HEK293 (cell line): ENCODE data around the gene MYD88.
A peak's percentile ranks its signal among the peaks of the same experiment; 100 is the strongest.

Source experiments
- HOXC10 ChIP-seq: sonication (generic); formaldehyde crosslinking; IDR thresholded peaks from 2 replicates; pipeline ENCODE4 v1.8.1; 2023; ENCODE audit warnings: mild to moderate bottlenecking, missing genetic modification reagents
- PRDM1 ChIP-seq: fragments of 450-650 bp; formaldehyde crosslinking; IDR thresholded peaks from 2 replicates; pipeline ENCODE4; 2016; ENCODE audit warnings: missing biosample characterization, missing genetic modification characterization
- RBAK ChIP-seq: fragments of 450-650 bp; formaldehyde crosslinking; IDR thresholded peaks from 2 replicates; pipeline ENCODE4 v1.5.1; 2016; ENCODE audit warnings: missing biosample characterization, missing genetic modification characterization
- ZIC2 ChIP-seq: fragments of 450-650 bp; formaldehyde crosslinking; IDR thresholded peaks from 2 replicates; pipeline ENCODE4 v1.5.1; 2016; ENCODE audit warnings: missing biosample characterization, missing genetic modification characterization
- ZNF175 ChIP-seq: fragments of 450-650 bp; formaldehyde crosslinking; IDR thresholded peaks from 2 replicates; pipeline ENCODE4 v1.5.1; 2016; ENCODE audit warnings: missing biosample characterization, missing genetic modification characterization
- ZNF2 ChIP-seq: fragments of 450-650 bp; formaldehyde crosslinking; IDR thresholded peaks from 2 replicates; pipeline ENCODE4 v1.5.1; 2016; ENCODE audit warnings: missing biosample characterization, missing genetic modification characterization
- ZNF404 ChIP-seq: fragments of 450-650 bp; formaldehyde crosslinking; IDR thresholded peaks from 2 replicates; pipeline ENCODE4 v1.5.1; 2017; ENCODE audit warnings: missing biosample characterization, missing genetic modification characterization
- ZNF501 ChIP-seq: fragments of 450-650 bp; formaldehyde crosslinking; IDR thresholded peaks from 2 replicates; pipeline ENCODE4 v1.5.1; 2016; ENCODE audit warnings: missing biosample characterization, missing genetic modification characterization
- ZNF514 ChIP-seq: fragments of 450-650 bp; formaldehyde crosslinking; IDR thresholded peaks from 2 replicates; pipeline ENCODE4 v1.5.1; 2016; ENCODE audit warnings: missing biosample characterization, missing genetic modification characterization
- ZNF571 ChIP-seq: fragments of 450-650 bp; formaldehyde crosslinking; IDR thresholded peaks from 2 replicates; pipeline ENCODE4 v1.5.0; 2017; ENCODE audit warnings: missing biosample characterization, missing genetic modification characterization
- ZNF621 ChIP-seq: fragments of 450-650 bp; formaldehyde crosslinking; IDR thresholded peaks from 2 replicates; pipeline ENCODE4 v1.5.1; 2017; ENCODE audit warnings: missing biosample characterization, missing genetic modification characterization
- ZNF624 ChIP-seq: fragments of 450-650 bp; formaldehyde crosslinking; IDR thresholded peaks from 2 replicates; pipeline ENCODE4 v1.5.1; 2017; ENCODE audit warnings: missing biosample characterization, missing genetic modification characterization
- ZNF629 ChIP-seq: fragments of 450-650 bp; formaldehyde crosslinking; IDR thresholded peaks from 2 replicates; pipeline ENCODE4 v1.5.1; 2017; ENCODE audit warnings: missing biosample characterization, missing genetic modification characterization
- ZNF654 ChIP-seq: fragments of 450-650 bp; formaldehyde crosslinking; IDR thresholded peaks from 2 replicates; pipeline ENCODE4 v1.5.1; 2016; ENCODE audit warnings: low read depth, missing biosample characterization, missing genetic modification characterization
- ZNF664 ChIP-seq: fragments of 450-650 bp; formaldehyde crosslinking; IDR thresholded peaks from 2 replicates; pipeline ENCODE4 v1.5.1; 2016; ENCODE audit warnings: missing biosample characterization, missing genetic modification characterization
- ZNF701 ChIP-seq: fragments of 450-650 bp; formaldehyde crosslinking; IDR thresholded peaks from 2 replicates; pipeline ENCODE4 v1.5.1; 2016; ENCODE audit warnings: missing biosample characterization, missing genetic modification characterization
- ZXDB ChIP-seq: fragments of 450-650 bp; formaldehyde crosslinking; IDR thresholded peaks from 2 replicates; pipeline ENCODE4 v1.5.1; 2016; ENCODE audit warnings: missing biosample characterization, missing genetic modification characterization
- TF ChIP-seq, protein P1 (sequence below): fragments of 450-650 bp; formaldehyde crosslinking; conservative IDR thresholded peaks from 2 replicates; pipeline ENCODE4 v1.5.1; 2016; ENCODE audit warnings: low read depth, missing biosample characterization, missing genetic modification characterization
- TF ChIP-seq, protein P2 (sequence below): fragments of 450-650 bp; formaldehyde crosslinking; IDR thresholded peaks from 2 replicates; pipeline ENCODE4 v1.5.1; 2016; ENCODE audit warnings: missing biosample characterization, missing genetic modification characterization
- TF ChIP-seq, protein P3 (sequence below): fragments of 450-650 bp; formaldehyde crosslinking; IDR thresholded peaks from 2 replicates; pipeline ENCODE4 v1.5.1; 2016; ENCODE audit warnings: missing biosample characterization, missing genetic modification characterization, low read depth
- TF ChIP-seq, protein P4 (sequence below): fragments of 450-650 bp; formaldehyde crosslinking; IDR thresholded peaks from 2 replicates; pipeline ENCODE4 v1.5.1; 2016; ENCODE audit warnings: missing biosample characterization, missing genetic modification characterization
- TF ChIP-seq, protein P5 (sequence below): fragments of 450-650 bp; formaldehyde crosslinking; IDR thresholded peaks from 2 replicates; pipeline ENCODE4 v1.5.1; 2016; ENCODE audit warnings: missing biosample characterization, missing genetic modification characterization, borderline replicate concordance
- TF ChIP-seq, protein P6 (sequence below): fragments of 450-650 bp; formaldehyde crosslinking; IDR thresholded peaks from 2 replicates; pipeline ENCODE4 v1.5.1; 2016; ENCODE audit warnings: missing biosample characterization, missing genetic modification characterization
- TF ChIP-seq, protein P7 (sequence below): fragments of 450-650 bp; formaldehyde crosslinking; IDR thresholded peaks from 2 replicates; pipeline ENCODE4 v1.5.1; 2016; ENCODE audit warnings: missing biosample characterization, missing genetic modification characterization

Gene MYD88

DNA sequence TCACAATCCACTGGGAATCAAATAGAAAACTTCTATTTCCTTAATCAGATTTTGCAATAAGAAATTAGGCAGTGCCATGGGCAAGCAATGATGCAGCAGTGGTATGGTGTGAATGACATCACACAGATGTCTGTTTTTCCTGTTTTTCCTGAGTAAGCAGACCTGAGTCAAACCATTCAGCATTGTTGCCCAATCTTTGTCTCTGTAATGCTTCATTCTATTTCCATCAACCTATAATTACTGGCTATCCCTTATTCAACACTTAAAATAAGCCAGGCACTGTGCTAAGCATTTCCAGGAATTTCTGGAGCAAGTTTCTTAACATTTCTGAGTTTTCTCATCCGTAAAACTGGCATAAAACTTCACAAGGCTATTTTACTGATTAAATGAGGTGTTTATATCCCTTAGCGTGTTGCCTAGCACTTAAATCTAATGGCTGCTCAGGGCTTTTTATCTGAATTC, 15.6 kb downstream of the MYD88 start (continued):
- TF ChIP-seq, protein P1, sequence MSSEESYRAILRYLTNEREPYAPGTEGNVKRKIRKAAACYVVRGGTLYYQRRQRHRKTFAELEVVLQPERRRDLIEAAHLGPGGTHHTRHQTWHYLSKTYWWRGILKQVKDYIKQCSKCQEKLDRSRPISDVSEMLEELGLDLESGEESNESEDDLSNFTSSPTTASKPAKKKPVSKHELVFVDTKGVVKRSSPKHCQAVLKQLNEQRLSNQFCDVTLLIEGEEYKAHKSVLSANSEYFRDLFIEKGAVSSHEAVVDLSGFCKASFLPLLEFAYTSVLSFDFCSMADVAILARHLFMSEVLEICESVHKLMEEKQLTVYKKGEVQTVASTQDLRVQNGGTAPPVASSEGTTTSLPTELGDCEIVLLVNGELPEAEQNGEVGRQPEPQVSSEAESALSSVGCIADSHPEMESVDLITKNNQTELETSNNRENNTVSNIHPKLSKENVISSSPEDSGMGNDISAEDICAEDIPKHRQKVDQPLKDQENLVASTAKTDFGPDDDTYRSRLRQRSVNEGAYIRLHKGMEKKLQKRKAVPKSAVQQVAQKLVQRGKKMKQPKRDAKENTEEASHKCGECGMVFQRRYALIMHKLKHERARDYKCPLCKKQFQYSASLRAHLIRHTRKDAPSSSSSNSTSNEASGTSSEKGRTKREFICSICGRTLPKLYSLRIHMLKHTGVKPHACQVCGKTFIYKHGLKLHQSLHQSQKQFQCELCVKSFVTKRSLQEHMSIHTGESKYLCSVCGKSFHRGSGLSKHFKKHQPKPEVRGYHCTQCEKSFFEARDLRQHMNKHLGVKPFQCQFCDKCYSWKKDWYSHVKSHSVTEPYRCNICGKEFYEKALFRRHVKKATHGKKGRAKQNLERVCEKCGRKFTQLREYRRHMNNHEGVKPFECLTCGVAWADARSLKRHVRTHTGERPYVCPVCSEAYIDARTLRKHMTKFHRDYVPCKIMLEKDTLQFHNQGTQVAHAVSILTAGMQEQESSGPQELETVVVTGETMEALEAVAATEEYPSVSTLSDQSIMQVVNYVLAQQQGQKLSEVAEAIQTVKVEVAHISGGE (tag by site-specific recombination), result no peak
- TF ChIP-seq, protein P2, sequence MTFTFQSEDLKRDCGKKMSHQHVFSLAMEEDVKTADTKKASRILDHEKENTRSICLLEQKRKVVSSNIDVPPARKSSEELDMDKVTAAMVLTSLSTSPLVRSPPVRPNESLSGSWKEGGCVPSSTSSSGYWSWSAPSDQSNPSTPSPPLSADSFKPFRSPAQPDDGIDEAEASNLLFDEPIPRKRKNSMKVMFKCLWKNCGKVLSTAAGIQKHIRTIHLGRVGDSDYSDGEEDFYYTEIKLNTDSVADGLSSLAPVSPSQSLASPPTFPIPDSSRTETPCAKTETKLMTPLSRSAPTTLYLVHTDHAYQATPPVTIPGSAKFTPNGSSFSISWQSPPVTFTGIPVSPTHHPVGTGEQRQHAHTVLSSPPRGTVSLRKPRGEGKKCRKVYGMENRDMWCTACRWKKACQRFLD (tag by site-specific recombination), result no peak
- no peak for TF ChIP-seq ZNF501 (tag by site-specific recombination)
- no peak for TF ChIP-seq HOXC10 (CRISPR knock-in tag)
- TF ChIP-seq ZNF621 (tag by site-specific recombination), result no peak
- no peak for TF ChIP-seq ZXDB (tag by site-specific recombination)
- TF ChIP-seq, protein P3, sequence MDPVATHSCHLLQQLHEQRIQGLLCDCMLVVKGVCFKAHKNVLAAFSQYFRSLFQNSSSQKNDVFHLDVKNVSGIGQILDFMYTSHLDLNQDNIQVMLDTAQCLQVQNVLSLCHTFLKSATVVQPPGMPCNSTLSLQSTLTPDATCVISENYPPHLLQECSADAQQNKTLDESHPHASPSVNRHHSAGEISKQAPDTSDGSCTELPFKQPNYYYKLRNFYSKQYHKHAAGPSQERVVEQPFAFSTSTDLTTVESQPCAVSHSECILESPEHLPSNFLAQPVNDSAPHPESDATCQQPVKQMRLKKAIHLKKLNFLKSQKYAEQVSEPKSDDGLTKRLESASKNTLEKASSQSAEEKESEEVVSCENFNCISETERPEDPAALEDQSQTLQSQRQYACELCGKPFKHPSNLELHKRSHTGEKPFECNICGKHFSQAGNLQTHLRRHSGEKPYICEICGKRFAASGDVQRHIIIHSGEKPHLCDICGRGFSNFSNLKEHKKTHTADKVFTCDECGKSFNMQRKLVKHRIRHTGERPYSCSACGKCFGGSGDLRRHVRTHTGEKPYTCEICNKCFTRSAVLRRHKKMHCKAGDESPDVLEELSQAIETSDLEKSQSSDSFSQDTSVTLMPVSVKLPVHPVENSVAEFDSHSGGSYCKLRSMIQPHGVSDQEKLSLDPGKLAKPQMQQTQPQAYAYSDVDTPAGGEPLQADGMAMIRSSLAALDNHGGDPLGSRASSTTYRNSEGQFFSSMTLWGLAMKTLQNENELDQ (tag by site-specific recombination), result no peak
- TF ChIP-seq, protein P4, sequence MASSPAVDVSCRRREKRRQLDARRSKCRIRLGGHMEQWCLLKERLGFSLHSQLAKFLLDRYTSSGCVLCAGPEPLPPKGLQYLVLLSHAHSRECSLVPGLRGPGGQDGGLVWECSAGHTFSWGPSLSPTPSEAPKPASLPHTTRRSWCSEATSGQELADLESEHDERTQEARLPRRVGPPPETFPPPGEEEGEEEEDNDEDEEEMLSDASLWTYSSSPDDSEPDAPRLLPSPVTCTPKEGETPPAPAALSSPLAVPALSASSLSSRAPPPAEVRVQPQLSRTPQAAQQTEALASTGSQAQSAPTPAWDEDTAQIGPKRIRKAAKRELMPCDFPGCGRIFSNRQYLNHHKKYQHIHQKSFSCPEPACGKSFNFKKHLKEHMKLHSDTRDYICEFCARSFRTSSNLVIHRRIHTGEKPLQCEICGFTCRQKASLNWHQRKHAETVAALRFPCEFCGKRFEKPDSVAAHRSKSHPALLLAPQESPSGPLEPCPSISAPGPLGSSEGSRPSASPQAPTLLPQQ (tag by site-specific recombination), result no peak
- TF ChIP-seq RBAK (tag by site-specific recombination), result no peak
- TF ChIP-seq ZNF175 (tag by site-specific recombination), result no peak
- no peak for TF ChIP-seq ZNF514 (tag by site-specific recombination)
- no peak for TF ChIP-seq ZNF571 (tag by site-specific recombination)
- no peak for TF ChIP-seq PRDM1
- TF ChIP-seq ZNF654, result no peak
- TF ChIP-seq, protein P5, sequence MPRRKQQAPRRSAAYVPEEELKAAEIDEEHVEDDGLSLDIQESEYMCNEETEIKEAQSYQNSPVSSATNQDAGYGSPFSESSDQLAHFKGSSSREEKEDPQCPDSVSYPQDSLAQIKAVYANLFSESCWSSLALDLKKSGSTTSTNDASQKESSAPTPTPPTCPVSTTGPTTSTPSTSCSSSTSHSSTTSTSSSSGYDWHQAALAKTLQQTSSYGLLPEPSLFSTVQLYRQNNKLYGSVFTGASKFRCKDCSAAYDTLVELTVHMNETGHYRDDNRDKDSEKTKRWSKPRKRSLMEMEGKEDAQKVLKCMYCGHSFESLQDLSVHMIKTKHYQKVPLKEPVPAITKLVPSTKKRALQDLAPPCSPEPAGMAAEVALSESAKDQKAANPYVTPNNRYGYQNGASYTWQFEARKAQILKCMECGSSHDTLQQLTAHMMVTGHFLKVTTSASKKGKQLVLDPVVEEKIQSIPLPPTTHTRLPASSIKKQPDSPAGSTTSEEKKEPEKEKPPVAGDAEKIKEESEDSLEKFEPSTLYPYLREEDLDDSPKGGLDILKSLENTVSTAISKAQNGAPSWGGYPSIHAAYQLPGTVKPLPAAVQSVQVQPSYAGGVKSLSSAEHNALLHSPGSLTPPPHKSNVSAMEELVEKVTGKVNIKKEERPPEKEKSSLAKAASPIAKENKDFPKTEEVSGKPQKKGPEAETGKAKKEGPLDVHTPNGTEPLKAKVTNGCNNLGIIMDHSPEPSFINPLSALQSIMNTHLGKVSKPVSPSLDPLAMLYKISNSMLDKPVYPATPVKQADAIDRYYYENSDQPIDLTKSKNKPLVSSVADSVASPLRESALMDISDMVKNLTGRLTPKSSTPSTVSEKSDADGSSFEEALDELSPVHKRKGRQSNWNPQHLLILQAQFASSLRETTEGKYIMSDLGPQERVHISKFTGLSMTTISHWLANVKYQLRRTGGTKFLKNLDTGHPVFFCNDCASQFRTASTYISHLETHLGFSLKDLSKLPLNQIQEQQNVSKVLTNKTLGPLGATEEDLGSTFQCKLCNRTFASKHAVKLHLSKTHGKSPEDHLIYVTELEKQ (tag by site-specific recombination), result no peak
- TF ChIP-seq, protein P6, sequence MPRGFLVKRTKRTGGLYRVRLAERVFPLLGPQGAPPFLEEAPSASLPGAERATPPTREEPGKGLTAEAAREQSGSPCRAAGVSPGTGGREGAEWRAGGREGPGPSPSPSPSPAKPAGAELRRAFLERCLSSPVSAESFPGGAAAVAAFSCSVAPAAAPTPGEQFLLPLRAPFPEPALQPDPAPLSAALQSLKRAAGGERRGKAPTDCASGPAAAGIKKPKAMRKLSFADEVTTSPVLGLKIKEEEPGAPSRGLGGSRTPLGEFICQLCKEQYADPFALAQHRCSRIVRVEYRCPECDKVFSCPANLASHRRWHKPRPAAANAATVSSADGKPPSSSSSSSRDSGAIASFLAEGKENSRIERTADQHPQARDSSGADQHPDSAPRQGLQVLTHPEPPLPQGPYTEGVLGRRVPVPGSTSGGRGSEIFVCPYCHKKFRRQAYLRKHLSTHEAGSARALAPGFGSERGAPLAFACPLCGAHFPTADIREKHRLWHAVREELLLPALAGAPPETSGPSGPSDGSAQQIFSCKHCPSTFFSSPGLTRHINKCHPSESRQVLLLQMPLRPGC (tag by site-specific recombination), result no peak
- TF ChIP-seq ZNF2 (tag by site-specific recombination), result no peak
- TF ChIP-seq ZNF629, result peak; percentile 85
- no peak for TF ChIP-seq ZNF701 (tag by site-specific recombination)
- TF ChIP-seq ZNF404 (tag by site-specific recombination), result no peak
- no peak for TF ChIP-seq ZNF624 (tag by site-specific recombination)
- TF ChIP-seq, protein P7, sequence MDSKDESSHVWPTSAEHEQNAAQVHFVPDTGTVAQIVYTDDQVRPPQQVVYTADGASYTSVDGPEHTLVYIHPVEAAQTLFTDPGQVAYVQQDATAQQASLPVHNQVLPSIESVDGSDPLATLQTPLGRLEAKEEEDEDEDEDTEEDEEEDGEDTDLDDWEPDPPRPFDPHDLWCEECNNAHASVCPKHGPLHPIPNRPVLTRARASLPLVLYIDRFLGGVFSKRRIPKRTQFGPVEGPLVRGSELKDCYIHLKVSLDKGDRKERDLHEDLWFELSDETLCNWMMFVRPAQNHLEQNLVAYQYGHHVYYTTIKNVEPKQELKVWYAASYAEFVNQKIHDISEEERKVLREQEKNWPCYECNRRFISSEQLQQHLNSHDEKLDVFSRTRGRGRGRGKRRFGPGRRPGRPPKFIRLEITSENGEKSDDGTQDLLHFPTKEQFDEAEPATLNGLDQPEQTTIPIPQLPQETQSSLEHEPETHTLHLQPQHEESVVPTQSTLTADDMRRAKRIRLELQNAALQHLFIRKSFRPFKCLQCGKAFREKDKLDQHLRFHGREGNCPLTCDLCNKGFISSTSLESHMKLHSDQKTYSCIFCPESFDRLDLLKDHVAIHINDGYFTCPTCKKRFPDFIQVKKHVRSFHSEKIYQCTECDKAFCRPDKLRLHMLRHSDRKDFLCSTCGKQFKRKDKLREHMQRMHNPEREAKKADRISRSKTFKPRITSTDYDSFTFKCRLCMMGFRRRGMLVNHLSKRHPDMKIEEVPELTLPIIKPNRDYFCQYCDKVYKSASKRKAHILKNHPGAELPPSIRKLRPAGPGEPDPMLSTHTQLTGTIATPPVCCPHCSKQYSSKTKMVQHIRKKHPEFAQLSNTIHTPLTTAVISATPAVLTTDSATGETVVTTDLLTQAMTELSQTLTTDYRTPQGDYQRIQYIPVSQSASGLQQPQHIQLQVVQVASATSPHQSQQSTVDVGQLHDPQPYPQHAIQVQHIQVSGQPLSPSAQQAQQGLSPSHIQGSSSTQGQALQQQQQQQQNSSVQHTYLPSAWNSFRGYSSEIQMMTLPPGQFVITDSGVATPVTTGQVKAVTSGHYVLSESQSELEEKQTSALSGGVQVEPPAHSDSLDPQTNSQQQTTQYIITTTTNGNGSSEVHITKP (tag by site-specific recombination), result peak; percentile 76
- TF ChIP-seq ZNF664 (tag by site-specific recombination), result peak; percentile 70; the same call in 1 of the 2 replicates
- no peak for TF ChIP-seq ZIC2 (tag by site-specific recombination)
